HEK293T (cell line): Measurements from ENCODE around the gene NAPA.

Experiments used
- BHLHE40 ChIP-seq: fragments of 450-650 bp; IDR thresholded peaks from 2 replicates; pipeline ENCODE4 v1.6.1; 2016; ENCODE audit warnings: mild to moderate bottlenecking, moderate library complexity, borderline replicate concordance
- FOXM1 ChIP-seq: fragments of 450-650 bp; IDR thresholded peaks from 2 replicates; pipeline ENCODE4 v1.6.1; 2017; ENCODE audit warnings: mild to moderate bottlenecking, borderline replicate concordance
- HDGF ChIP-seq: fragments of 450-650 bp; IDR thresholded peaks from 2 replicates; pipeline ENCODE4 v1.6.1; 2017; ENCODE audit warnings: antibody characterized with exemption, borderline replicate concordance

DNA sequence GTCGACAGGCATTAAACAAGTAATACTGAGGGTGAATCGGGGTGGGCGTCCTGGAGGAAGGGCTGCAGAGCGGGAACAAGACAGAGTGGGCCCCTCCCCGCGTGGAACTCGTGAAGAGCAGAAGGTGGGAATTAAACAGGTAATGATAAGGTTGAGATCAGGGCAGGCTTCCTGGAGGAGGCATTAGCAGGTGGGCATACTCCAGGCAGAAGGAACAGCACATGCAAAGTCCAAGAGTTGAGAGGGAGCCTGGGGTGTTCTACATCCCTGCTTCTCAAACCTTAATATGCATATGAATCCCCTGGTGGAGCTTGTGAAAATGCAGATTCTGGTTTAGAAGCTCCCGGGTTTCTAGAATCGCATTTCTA lies 66.5 kb downstream of the NAPA start:
- TF ChIP-seq FOXM1: no peak
- TF ChIP-seq BHLHE40: no peak
- no peak for TF ChIP-seq HDGF
